ENCODE results near the gene PLCB2.
A peak's percentile ranks its signal among the peaks of the same experiment; 100 is the strongest.

PLCB2 gene

DNA sequence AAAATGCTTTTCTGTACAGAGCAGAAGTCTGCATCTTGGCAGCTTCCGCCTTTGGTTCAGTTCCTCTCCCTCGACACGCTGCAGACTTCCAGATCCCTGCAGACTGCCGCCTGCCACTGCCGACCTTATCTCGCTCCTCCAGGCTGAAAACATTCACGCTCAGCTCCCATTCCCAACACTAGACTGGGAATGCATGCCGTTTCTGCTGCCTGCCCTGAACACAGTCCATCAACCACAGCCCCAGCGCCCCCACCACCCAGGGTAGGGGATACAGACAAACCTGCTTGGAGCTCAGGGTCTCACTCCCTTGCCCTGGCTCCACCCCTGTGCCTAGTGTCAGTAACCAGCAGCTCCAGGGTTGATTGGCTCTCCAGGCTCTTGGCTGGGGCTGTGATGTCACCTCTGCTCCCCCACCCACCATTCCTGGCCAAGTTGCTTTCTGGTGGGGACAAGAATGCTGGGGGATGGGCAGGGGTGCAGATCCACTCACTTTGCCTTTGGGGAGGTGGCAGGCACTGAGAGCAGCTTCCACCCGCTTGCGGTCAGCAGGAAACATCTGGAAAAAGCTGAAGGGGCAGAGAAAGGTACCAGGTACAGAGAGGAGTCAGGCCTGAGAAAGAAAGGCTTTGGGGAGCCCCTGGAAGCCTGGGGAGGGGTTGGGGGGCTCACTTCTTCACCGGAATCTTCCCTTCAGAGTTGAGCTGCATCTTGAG, 6.1 kb downstream of the PLCB2 start:
- H3K36me3 ChIP-seq (ENCODE audit: control insufficient read depth, insufficient read depth, low read length): peaks cover 19% of the 10 kb centered on the region
- peaks cover 11% of the 10 kb centered on the region for H3K9me3 ChIP-seq (ENCODE audit: control insufficient read depth, low read length)
- 52 to 67% methylated on average over 7 to 12 of the region's 12 CpGs for WGBS, 2 experiments (ENCODE audit: insufficient coverage in 2 of 2)
- peaks cover 16% of the 10 kb centered on the region for H3K4me1 ChIP-seq (ENCODE audit: control insufficient read depth, insufficient read depth, low read length, poor library complexity, severe bottlenecking)
- H3K4me3 ChIP-seq (ENCODE audit: extremely low read depth, insufficient read depth, low read length, poor library complexity, severe bottlenecking): no peak overlapping the region
- peak overlapping the region; percentile 85 for H3K27ac ChIP-seq (ENCODE audit: low read depth, low read length, severe bottlenecking)

GRCh38 chr15:40300771-40301170, 7.0 kb downstream of the PLCB2 start:
- H3K36me3 ChIP-seq (ENCODE audit: control insufficient read depth, insufficient read depth, low read length): peaks cover 19% of the 10 kb centered on the region
- peaks cover 11% of the 10 kb centered on the region for H3K9me3 ChIP-seq (ENCODE audit: control insufficient read depth, low read length)
- 80% methylated on average over 1 of the region's 2 CpGs; no CpG with 5 or more reads in 1 of the 2 experiments for WGBS, 2 experiments (ENCODE audit: insufficient coverage in 2 of 2)
- peak overlapping the region; percentile 85 for H3K27ac ChIP-seq (ENCODE audit: low read depth, low read length, severe bottlenecking)
- H3K4me3 ChIP-seq (ENCODE audit: extremely low read depth, insufficient read depth, low read length, poor library complexity, severe bottlenecking): no peak overlapping the region
- peaks cover 13% of the 10 kb centered on the region for H3K4me1 ChIP-seq (ENCODE audit: control insufficient read depth, insufficient read depth, low read length, poor library complexity, severe bottlenecking)

DNA sequence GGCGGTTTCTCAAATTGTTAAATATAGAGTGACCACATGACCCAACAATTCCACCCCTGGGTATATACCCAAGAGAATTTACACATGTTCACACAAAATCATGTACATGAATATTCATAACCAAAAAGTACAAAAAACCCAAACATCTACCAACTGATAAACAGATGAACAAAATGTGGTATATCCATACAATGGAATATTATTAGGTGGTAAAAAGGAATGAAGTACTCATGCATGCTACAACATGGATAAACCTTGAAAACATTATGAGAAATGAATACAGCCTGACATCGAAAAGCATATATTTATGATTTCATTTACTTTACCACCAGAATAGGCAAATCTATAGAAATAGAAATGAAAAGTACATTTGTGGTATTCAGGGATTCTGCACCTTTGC, 7.4 kb downstream of the PLCB2 start:
- WGBS, 2 experiments (ENCODE audit: insufficient coverage in 2 of 2): 100% methylated on average over 1 of the region's 2 CpGs; no CpG with 5 or more reads in 1 of the 2 experiments
- Histone ChIP-seq H3K9me3 (ENCODE audit: control insufficient read depth, low read length) (peaks cover 11% of the 10 kb centered on the region), H3K36me3 (ENCODE audit: control insufficient read depth, insufficient read depth, low read length) (peaks cover 19% of the 10 kb centered on the region), H3K27ac (ENCODE audit: low read depth, low read length, severe bottlenecking) (no peak overlapping the region), H3K4me1 (ENCODE audit: control insufficient read depth, insufficient read depth, low read length, poor library complexity, severe bottlenecking) (peaks cover 13% of the 10 kb centered on the region), H3K4me3 (ENCODE audit: extremely low read depth, insufficient read depth, low read length, poor library complexity, severe bottlenecking) (no peak overlapping the region)

DNA sequence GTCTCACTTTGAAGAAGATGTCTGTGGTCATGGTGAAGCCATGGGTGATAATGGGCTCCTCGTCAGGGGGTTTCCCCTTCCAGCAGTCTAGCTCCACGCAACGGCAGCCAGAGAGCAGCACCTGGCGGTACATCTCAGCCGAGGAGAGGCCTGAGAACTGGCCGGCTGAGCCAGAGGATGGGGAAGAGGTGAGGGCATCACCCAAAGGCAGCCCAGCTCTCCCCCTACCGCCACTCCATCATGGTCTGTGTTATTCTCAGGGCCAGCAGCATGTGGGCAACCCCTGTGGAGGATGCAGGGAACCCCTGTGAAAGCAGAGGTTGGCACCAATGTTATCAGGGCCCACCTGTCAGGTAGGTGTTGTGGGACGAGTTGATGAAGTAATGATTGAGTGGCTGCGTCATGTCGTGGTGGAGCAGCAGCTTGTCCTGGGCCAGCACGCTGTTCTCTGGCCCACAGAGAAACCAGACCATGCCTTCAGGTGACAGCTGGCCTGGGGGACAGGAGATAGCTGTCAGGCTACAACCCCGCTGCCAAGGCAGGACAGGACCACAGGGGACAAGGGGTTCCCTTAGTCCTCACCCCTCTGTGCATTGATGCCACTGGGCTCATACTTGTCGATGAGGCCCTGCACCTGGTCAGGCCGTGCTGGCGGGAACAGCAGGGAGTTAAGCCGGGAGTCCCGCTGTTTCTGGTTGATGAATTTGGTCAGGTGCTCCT, 9.4 kb downstream of the PLCB2 start:
- WGBS, 2 experiments (ENCODE audit: insufficient coverage in 2 of 2): 94 to 98% methylated on average over 15 of the region's 17 CpGs
- no peak overlapping the region for H3K4me3 ChIP-seq (ENCODE audit: extremely low read depth, insufficient read depth, low read length, poor library complexity, severe bottlenecking)
- H3K27ac ChIP-seq (ENCODE audit: low read depth, low read length, severe bottlenecking): no peak overlapping the region
- peaks cover 19% of the 10 kb centered on the region for H3K36me3 ChIP-seq (ENCODE audit: control insufficient read depth, insufficient read depth, low read length)
- peaks cover 13% of the 10 kb centered on the region for H3K4me1 ChIP-seq (ENCODE audit: control insufficient read depth, insufficient read depth, low read length, poor library complexity, severe bottlenecking)
- peaks cover 11% of the 10 kb centered on the region for H3K9me3 ChIP-seq (ENCODE audit: control insufficient read depth, low read length)

GRCh38 chr15:40297356-40297755, 10.4 kb downstream of the PLCB2 start:
- H3K4me3 ChIP-seq (ENCODE audit: extremely low read depth, insufficient read depth, low read length, poor library complexity, severe bottlenecking): no peak overlapping the region
- peaks cover 11% of the 10 kb centered on the region for H3K4me1 ChIP-seq (ENCODE audit: control insufficient read depth, insufficient read depth, low read length, poor library complexity, severe bottlenecking)
- H3K36me3 ChIP-seq (ENCODE audit: control insufficient read depth, insufficient read depth, low read length): peaks cover 13% of the 10 kb centered on the region
- H3K9me3 ChIP-seq (ENCODE audit: control insufficient read depth, low read length): peaks cover 11% of the 10 kb centered on the region
- whole genome bisulfite sequencing, 2 experiments (ENCODE audit: insufficient coverage in 2 of 2): 93 to 94% methylated on average over 6 to 8 of the region's 10 CpGs
- no peak overlapping the region for H3K27ac ChIP-seq (ENCODE audit: low read depth, low read length, severe bottlenecking)

DNA sequence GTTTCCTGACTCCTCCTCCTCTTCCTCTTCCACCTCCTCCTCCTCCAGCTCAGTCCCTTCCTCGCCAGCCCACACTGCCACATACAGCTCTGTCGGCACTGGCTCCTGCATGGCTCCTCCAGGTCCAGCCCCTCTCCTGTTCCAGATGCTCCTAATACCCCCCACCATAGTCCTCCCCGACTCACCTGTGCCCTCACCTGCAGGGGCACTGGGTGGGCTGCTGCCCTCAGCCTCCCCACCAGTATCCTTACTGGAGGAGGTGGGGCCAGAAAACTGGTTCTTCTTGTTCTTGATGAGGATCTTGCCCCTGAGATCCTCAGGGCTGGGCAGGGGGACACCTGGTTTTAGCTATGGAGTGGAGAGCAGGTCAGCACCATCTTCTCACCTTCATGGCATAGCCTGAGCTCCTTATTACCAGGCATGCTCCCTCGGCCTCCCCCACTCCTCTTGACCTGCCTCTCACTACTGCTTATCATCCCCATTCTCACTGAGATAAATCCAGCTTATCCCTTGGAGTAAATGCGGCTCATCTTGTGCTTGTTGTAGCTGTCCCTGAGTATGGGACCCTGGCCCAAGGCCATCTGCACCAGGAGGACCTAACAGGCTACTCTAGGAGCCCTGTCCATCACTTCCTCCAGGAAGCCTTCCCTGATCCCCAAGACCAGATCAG, 11.0 kb downstream of the PLCB2 start:
- Histone ChIP-seq H3K36me3 (ENCODE audit: control insufficient read depth, insufficient read depth, low read length) (peaks cover 13% of the 10 kb centered on the region), H3K27ac (ENCODE audit: low read depth, low read length, severe bottlenecking) (no peak overlapping the region), H3K4me1 (ENCODE audit: control insufficient read depth, insufficient read depth, low read length, poor library complexity, severe bottlenecking) (peaks cover 5% of the 10 kb centered on the region), H3K9me3 (ENCODE audit: control insufficient read depth, low read length) (peaks cover 11% of the 10 kb centered on the region), H3K4me3 (ENCODE audit: extremely low read depth, insufficient read depth, low read length, poor library complexity, severe bottlenecking) (no peak overlapping the region)
- 92 to 96% methylated on average over 4 of the region's 5 CpGs for WGBS, 2 experiments (ENCODE audit: insufficient coverage in 2 of 2)

DNA sequence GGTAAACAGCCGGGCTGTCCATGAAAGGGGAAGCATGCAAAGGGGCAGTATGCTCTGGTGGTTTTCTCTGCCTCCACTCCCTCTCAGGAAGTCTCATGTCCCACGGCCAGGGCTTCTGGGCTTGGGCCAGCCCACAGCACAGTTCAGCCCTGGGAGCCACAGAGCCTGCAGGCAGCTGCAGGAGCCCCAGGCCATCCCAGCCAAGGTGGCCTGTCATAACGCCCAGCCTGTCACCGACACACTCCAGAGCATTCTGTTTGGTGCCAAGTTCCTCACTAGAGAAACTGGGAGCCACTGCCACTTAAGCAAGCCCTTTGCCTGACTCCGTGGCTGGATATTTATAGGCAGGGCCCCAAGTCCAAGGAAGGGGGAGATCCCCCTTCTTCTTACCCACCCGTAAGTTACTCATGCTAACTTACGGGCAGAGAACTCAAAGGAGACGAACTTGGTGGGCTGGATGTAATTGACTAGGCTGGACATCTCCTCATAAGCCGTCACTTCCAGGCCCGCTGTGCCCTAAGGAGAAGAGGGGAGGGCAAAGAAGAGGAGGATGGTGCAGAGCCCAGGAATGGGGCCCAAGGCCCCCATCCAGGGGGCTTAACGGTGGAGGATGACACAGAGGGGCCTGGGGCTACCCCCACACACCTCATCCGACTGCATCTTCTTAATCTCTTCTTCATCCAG, 11.7 kb downstream of the PLCB2 start:
- H3K36me3 ChIP-seq (ENCODE audit: control insufficient read depth, insufficient read depth, low read length): peaks cover 13% of the 10 kb centered on the region
- WGBS, 2 experiments (ENCODE audit: insufficient coverage in 2 of 2): 84 to 88% methylated on average over 7 to 11 of the region's 12 CpGs
- H3K4me1 ChIP-seq (ENCODE audit: control insufficient read depth, insufficient read depth, low read length, poor library complexity, severe bottlenecking): peaks cover 4% of the 10 kb centered on the region
- H3K27ac ChIP-seq (ENCODE audit: low read depth, low read length, severe bottlenecking): no peak overlapping the region
- peaks cover 11% of the 10 kb centered on the region for H3K9me3 ChIP-seq (ENCODE audit: control insufficient read depth, low read length)
- no peak overlapping the region for H3K4me3 ChIP-seq (ENCODE audit: extremely low read depth, insufficient read depth, low read length, poor library complexity, severe bottlenecking)

- Histone ChIP-seq H3K27ac (ENCODE audit: low read depth, low read length, severe bottlenecking) (no peak overlapping the region), H3K36me3 (ENCODE audit: control insufficient read depth, insufficient read depth, low read length) (peaks cover 9% of the 10 kb centered on the region), H3K9me3 (ENCODE audit: control insufficient read depth, low read length) (peaks cover 7% of the 10 kb centered on the region), H3K4me1 (ENCODE audit: control insufficient read depth, insufficient read depth, low read length, poor library complexity, severe bottlenecking) (no peaks in the 10 kb centered on the region), H3K4me3 (ENCODE audit: extremely low read depth, insufficient read depth, low read length, poor library complexity, severe bottlenecking) (no peak overlapping the region)
- WGBS, 2 experiments (ENCODE audit: insufficient coverage in 2 of 2): 83 to 100% methylated on average over 1 of the region's 1 CpG
Observed at GRCh38 chr15:40295297-40295696, 12.4 kb downstream of the PLCB2 start.

- H3K27ac ChIP-seq (ENCODE audit: low read depth, low read length, severe bottlenecking): no peak overlapping the region
Observed at GRCh38 chr15:40293905-40294895, 13.5 kb downstream of the PLCB2 start.

More at GRCh38 chr15:40293905-40294895, 13.5 kb downstream of the PLCB2 start:
- Histone ChIP-seq H3K4me1 (ENCODE audit: control insufficient read depth, insufficient read depth, low read length, poor library complexity, severe bottlenecking) (no peaks in the 10 kb centered on the region), H3K36me3 (ENCODE audit: control insufficient read depth, insufficient read depth, low read length) (peaks cover 9% of the 10 kb centered on the region), H3K4me3 (ENCODE audit: extremely low read depth, insufficient read depth, low read length, poor library complexity, severe bottlenecking) (no peak overlapping the region), H3K9me3 (ENCODE audit: control insufficient read depth, low read length) (no peaks in the 10 kb centered on the region)
- WGBS, 2 experiments (ENCODE audit: insufficient coverage in 2 of 2): 90 to 96% methylated on average over 15 to 18 of the region's 20 CpGs

Measured in mesodermal cell (in vitro differentiated cells).